ENCODE data around the gene ZBTB20.

- TF ChIP-seq, protein P1, sequence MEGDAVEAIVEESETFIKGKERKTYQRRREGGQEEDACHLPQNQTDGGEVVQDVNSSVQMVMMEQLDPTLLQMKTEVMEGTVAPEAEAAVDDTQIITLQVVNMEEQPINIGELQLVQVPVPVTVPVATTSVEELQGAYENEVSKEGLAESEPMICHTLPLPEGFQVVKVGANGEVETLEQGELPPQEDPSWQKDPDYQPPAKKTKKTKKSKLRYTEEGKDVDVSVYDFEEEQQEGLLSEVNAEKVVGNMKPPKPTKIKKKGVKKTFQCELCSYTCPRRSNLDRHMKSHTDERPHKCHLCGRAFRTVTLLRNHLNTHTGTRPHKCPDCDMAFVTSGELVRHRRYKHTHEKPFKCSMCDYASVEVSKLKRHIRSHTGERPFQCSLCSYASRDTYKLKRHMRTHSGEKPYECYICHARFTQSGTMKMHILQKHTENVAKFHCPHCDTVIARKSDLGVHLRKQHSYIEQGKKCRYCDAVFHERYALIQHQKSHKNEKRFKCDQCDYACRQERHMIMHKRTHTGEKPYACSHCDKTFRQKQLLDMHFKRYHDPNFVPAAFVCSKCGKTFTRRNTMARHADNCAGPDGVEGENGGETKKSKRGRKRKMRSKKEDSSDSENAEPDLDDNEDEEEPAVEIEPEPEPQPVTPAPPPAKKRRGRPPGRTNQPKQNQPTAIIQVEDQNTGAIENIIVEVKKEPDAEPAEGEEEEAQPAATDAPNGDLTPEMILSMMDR (conservative IDR thresholded peaks at IDR 0.05), result no peak
- no peak for TF ChIP-seq EZH2 (IDR thresholded peaks at IDR 0.05; ENCODE audit: low read depth)
Measured at GRCh38 chr3:114376516-114377185, 770.4 kb downstream of the ZBTB20 start.

All from PC-9 (cell line).